HG02973 (cell line): ENCODE measurements around the gene BTF3.
"Not testable (repeated sequence)": the region's sequence is repeated elsewhere in the genome, so short reads cannot be mapped to it uniquely, and the experiment has no call there.

Experiments
- ATAC-seq: cut with Tn5 transposase; IDR thresholded peaks from one replicate; pipeline ENCODE4 v1.9.1; 2021; ENCODE audit warnings: moderate library complexity; ENCODE audit not compliant: unreplicated experiment

Gene BTF3

GRCh38 chr5:73485715-73486114, 12.5 kb upstream of the BTF3 start:
- no peak for ATAC-seq

- ATAC-seq: no peak
These were observed 11.9 kb upstream of the BTF3 start for GRCh38 chr5:73486119-73486899.

GRCh38 chr5:73487257-73487656, 11.0 kb upstream of the BTF3 start:
- not testable (repeated sequence) for ATAC-seq

GRCh38 chr5:73487815-73488214, 10.4 kb upstream of the BTF3 start:
- no peak for ATAC-seq

GRCh38 chr5:73488806-73489205, 9.4 kb upstream of the BTF3 start:
- no peak for ATAC-seq

GRCh38 chr5:73490088-73490487, 8.2 kb upstream of the BTF3 start:
- no peak for ATAC-seq

- no peak for ATAC-seq
These were observed 7.1 kb upstream of the BTF3 start for GRCh38 chr5:73491155-73491554.

- ATAC-seq: no peak
These were observed 4.8 kb upstream of the BTF3 start for GRCh38 chr5:73493421-73493820.

GRCh38 chr5:73494721-73495120, 3.5 kb upstream of the BTF3 start:
- ATAC-seq: no peak

GRCh38 chr5:73495772-73496335, 2.4 kb upstream of the BTF3 start:
- no peak for ATAC-seq

- ATAC-seq: no peak
These were observed 1.2 kb upstream of the BTF3 start for GRCh38 chr5:73496984-73497457.

GRCh38 chr5:73497497-73498056, 665 bp upstream of the BTF3 start:
- no peak for ATAC-seq

GRCh38 chr5:73499187-73499586, 945 bp downstream of the BTF3 start:
- ATAC-seq: no peak

GRCh38 chr5:73499756-73500155, 1.5 kb downstream of the BTF3 start:
- ATAC-seq: no peak

- no peak for ATAC-seq
These were observed 3.2 kb downstream of the BTF3 start for GRCh38 chr5:73501406-73501805.

GRCh38 chr5:73506459-73506955, 8.3 kb downstream of the BTF3 start:
- no peak for ATAC-seq

GRCh38 chr5:73507062-73507461, 8.8 kb downstream of the BTF3 start:
- no peak for ATAC-seq

- not testable (repeated sequence) for ATAC-seq
These were observed 10.3 kb downstream of the BTF3 start for GRCh38 chr5:73508521-73508920.

- no peak for ATAC-seq
These were observed 15.8 kb downstream of the BTF3 start for GRCh38 chr5:73513996-73514395.

- no peak for ATAC-seq
These were observed 16.2 kb downstream of the BTF3 start for GRCh38 chr5:73514418-73514817.

GRCh38 chr5:73515232-73515631, 17.0 kb downstream of the BTF3 start:
- no peak for ATAC-seq
